Panc1 (cell line): Measurements from ENCODE around the gene G2E3. TPM values are rescaled to one million over a fixed set of nuclear protein-coding genes. Genes with fewer than 3 reads are reported as not detected.

Source experiments
- ATAC-seq: fragments of 200-7000 bp; cut with Tn5 transposase; 2 replicates; pipeline ENCODE4 v1.9.1; 2020; ENCODE audit warnings: mild to moderate bottlenecking, moderate library complexity
- BruUV-seq: library from RNA; stranded (reverse); fragments of 400-500 nt; replicated peaks from 2 replicates; lab custom pipeline; 2021; lab: Mats Ljungman, UMichigan
- CTCF ChIA-PET: fragments of 300-600 bp; sonication (Branson Sonifier 250); formaldehyde crosslinking; loops from one replicate; lab custom pipeline; 2022; ENCODE audit warnings: antibody characterized with exemption; lab: Charles Lee
- POLR2A ChIA-PET: fragments of 300-600 bp; sonication (Branson Sonifier 250); formaldehyde crosslinking; loops from one replicate; lab custom pipeline; 2022; ENCODE audit warnings: antibody characterized with exemption; lab: Charles Lee
- DNase-seq: peaks from one replicate; pipeline ENCODE4 v3.0.0-alpha.2; 2010; ENCODE audit warnings: low read depth, low spot score
- H3K27ac ChIP-seq: 2 replicates; pipeline ENCODE4 v1.5.1; 2011; ENCODE audit warnings: mild to moderate bottlenecking, low read length, inconsistent platforms
- H3K27me3 ChIP-seq: fragments of 200-500 bp; sonication (Bioruptor generic); 2 replicates; pipeline ENCODE4 v1.6.0; 2014; ENCODE audit warnings: low read length, inconsistent platforms; ENCODE audit not compliant: control insufficient read depth, insufficient read depth
- H3K36me3 ChIP-seq: fragments of 200-500 bp; sonication (Bioruptor generic); 2 replicates; pipeline ENCODE4 v1.5.1; 2014; ENCODE audit warnings: inconsistent platforms, mild to moderate bottlenecking, low read length, moderate library complexity; ENCODE audit not compliant: control insufficient read depth, insufficient read depth
- H3K4me1 ChIP-seq: 2 replicates; pipeline ENCODE4 v1.5.1; 2011; ENCODE audit warnings: inconsistent platforms, mild to moderate bottlenecking, low read length, moderate library complexity; ENCODE audit not compliant: control insufficient read depth, insufficient read depth
- H3K4me3 ChIP-seq, 2 experiments: 2 replicates each; pipeline ENCODE4 v1.5.1; 2011 to 2012; ENCODE audit warnings: low read depth in 2 of 2, low read length in 2 of 2, mild to moderate bottlenecking in 2 of 2, inconsistent platforms in 1 of 2, moderate library complexity in 1 of 2
- H3K9me3 ChIP-seq: fragments of 200-500 bp; sonication (Bioruptor generic); 2 replicates; pipeline ENCODE4 v1.5.1; 2014; ENCODE audit warnings: low read depth, mild to moderate bottlenecking, inconsistent platforms, low read length, moderate library complexity; ENCODE audit not compliant: control insufficient read depth, insufficient read depth
- POLR2AphosphoS5 ChIP-seq: IDR thresholded peaks from 2 replicates; pipeline ENCODE4 v1.6.1; 2012; ENCODE audit warnings: mild to moderate bottlenecking, low read depth, low read length, moderate library complexity
- REST ChIP-seq, 2 experiments: IDR thresholded peaks; 2 replicates each; pipeline ENCODE4 v1.6.1; 2011 to 2012; ENCODE audit warnings: low read depth in 2 of 2, control low read depth in 1 of 2, low read length in 1 of 2, mild to moderate bottlenecking in 1 of 2, moderate library complexity in 1 of 2; ENCODE audit not compliant: insufficient read depth in 1 of 2
- SIN3A ChIP-seq: IDR thresholded peaks from 2 replicates; pipeline ENCODE4 v1.6.1; 2012; ENCODE audit warnings: low read depth, mild to moderate bottlenecking, low read length, moderate library complexity, borderline replicate concordance; ENCODE audit not compliant: insufficient read depth
- TCF7L2 ChIP-seq: IDR thresholded peaks from 2 replicates; pipeline ENCODE4 v1.6.1; 2011; ENCODE audit warnings: mild to moderate bottlenecking, low read depth, low read length, inconsistent platforms
- in situ Hi-C: cut with HindIII; loops from 2 replicates; pipeline ENCODE4 v1.10.0; 2016; ENCODE audit warnings: low sequenced_read_pairs, low pct_unique_long_range_greater_than_20kb
- intact Hi-C: fragments of 100-400 bp; cut with micrococcal nuclease; formaldehyde crosslinking; loops from one replicate; pipeline ENCODE4 v1.10.0; 2022; ENCODE audit not compliant: unreplicated experiment
- total RNA-seq: library from RNA; stranded (reverse); gene quantifications from one replicate; pipeline ENCODE4 v1.2.1, GENCODE V29; 2021; ENCODE audit not compliant: unreplicated experiment
- TF ChIP-seq, protein P1 (sequence below): fragments of 450-650 bp; IDR thresholded peaks from 2 replicates; pipeline ENCODE4 v1.5.1; 2017; ENCODE audit warnings: mild to moderate bottlenecking

G2E3 gene
- total RNA-seq, 1 experiment from 2014 or later: 27.5 TPM

DNA sequence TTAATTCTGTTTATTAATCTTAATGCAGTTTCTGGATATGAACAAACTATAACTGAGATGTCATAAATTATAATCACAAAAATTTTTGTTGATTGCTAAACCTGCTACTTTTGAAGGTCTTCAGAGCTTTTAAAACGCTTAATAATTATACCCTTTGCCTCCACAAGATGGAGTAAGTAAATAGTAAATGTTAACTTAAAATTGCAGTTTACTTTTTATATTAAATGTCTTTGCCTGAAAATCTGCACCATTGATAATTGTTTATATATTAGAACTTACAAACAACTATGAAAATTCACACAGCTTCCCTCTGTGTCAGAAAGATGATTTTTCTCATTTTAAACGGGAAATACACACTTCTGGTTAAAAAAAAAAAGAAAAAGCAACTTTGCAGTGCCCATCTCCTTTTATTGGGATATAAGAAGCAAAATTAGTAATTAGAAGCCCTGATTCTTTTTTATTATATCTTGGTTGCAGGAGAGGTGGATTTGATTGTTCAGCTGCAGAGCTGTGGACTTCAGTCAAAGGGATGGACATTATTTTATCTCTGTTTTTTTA is 98.7 kb downstream of the G2E3 start:
- BruUV-seq: no TSS peak
- Histone ChIP-seq H3K4me3 (no peak overlapping the region), H3K27me3 (no peaks in the 10 kb centered on the region), H3K9me3 (no peaks in the 10 kb centered on the region), H3K27ac (no peak overlapping the region), H3K36me3 (peaks cover 10% of the 10 kb centered on the region; the same call in 1 of the 2 replicates), H3K4me1 (no peaks in the 10 kb centered on the region)
- ChIA-PET CTCF (no interaction called here), POLR2A (no interaction called here)
- DNase-seq: no peak
- in situ Hi-C loops (no loop called here), intact Hi-C loops (no loop called here)
- no peak for ATAC-seq
- TF ChIP-seq, protein P1, sequence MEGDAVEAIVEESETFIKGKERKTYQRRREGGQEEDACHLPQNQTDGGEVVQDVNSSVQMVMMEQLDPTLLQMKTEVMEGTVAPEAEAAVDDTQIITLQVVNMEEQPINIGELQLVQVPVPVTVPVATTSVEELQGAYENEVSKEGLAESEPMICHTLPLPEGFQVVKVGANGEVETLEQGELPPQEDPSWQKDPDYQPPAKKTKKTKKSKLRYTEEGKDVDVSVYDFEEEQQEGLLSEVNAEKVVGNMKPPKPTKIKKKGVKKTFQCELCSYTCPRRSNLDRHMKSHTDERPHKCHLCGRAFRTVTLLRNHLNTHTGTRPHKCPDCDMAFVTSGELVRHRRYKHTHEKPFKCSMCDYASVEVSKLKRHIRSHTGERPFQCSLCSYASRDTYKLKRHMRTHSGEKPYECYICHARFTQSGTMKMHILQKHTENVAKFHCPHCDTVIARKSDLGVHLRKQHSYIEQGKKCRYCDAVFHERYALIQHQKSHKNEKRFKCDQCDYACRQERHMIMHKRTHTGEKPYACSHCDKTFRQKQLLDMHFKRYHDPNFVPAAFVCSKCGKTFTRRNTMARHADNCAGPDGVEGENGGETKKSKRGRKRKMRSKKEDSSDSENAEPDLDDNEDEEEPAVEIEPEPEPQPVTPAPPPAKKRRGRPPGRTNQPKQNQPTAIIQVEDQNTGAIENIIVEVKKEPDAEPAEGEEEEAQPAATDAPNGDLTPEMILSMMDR: peak; percentile 14; the same call in 1 of the 2 replicates
- no peak for TF ChIP-seq POLR2AphosphoS5

GRCh38 chr14:30658645-30659044 is 99.7 kb downstream of the G2E3 start:
- intact Hi-C loops (no loop called here), in situ Hi-C loops (no loop called here)
- no TSS peak for BruUV-seq
- ATAC-seq (no peak), DNase-seq (no peak)
- Histone ChIP-seq H3K27me3 (no peaks in the 10 kb centered on the region), H3K4me1 (no peaks in the 10 kb centered on the region), H3K27ac (no peak overlapping the region), H3K9me3 (no peaks in the 10 kb centered on the region), H3K36me3 (peaks cover 8% of the 10 kb centered on the region; the same call in 1 of the 2 replicates), H3K4me3 (no peak overlapping the region)
- POLR2A ChIA-PET: no interaction called here
- CTCF ChIA-PET: no interaction called here
- TF ChIP-seq POLR2AphosphoS5 (no peak), TCF7L2 (no peak), REST (IDR thresholded peaks at IDR 0.05; ENCODE audit: insufficient read depth in 1 of 2, low read depth in 2 of 2, low read length in 1 of 2) (no peak), SIN3A (no peak)
- TF ChIP-seq, protein P1: no peak
